Measurements from ENCODE around the gene MLXIP.

DNA sequence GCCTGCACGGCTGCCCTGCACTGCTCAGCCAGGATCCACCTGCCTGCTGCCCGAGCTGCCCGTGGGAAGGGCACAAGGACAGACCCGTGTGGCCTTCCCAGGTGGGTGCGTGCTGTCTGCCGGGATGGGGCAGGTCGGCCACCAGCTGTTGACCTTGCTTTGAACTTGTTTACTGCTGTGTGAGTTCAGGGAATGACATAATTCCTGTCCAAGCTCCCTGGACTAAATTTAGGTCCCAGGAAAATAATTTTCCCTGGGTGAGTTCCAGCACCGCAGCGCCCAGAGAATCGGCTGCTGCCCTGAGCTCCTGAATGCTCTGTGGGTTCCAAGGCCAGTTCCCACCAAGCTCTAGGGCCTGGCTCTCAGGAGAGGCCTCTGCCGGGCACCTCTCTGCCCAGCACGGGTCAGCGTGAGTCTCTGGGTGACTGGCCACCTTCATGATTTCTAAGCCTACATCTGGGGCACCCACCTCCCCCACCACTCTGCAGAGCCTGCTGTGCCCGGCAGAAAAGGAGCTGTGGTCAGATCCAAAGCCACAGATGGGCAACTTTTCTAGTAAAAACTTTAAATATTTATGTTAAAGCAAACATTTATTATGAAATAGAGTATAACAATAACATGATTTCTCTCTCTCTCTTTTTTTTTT is 27.2 kb upstream of the MLXIP start:
- TF ChIP-seq CSRNP2 (CRISPR knock-in tag; conservative IDR thresholded peaks at IDR 0.05; ENCODE audit: low read depth) (no peak), CREB3 (CRISPR knock-in tag; IDR thresholded peaks at IDR 0.05) (no peak)
- TF ChIP-seq, protein P1, sequence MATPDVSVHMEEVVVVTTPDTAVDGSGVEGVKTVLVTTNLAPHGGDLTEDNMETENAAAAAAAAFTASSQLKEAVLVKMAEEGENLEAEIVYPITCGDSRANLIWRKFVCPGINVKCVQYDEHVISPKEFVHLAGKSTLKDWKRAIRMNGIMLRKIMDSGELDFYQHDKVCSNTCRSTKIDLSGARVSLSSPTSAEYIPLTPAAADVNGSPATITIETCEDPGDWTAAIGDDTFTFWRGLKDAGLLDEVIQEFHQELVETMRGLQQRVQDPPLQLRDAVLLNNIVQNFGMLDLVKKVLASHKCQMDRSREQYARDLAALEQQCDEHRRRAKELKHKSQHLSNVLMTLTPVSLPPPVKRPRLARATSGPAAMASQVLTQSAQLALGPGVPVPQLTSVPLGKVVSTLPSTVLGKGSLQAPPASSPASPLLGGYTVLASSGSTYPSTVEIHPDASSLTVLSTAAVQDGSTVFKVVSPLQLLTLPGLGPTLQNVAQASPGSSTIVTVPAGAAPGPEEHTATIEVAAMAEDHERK (CRISPR knock-in tag; IDR thresholded peaks at IDR 0.05; ENCODE audit: low read depth) = no peak
